Peyer's patch (tissue), 4 donors: ENCODE measurements around the gene PYGM.

Experiments used
- POLR2A ChIP-seq, 2 donors: fragments of 450-650 bp; IDR thresholded peaks; one replicate each; pipeline ENCODE4 v1.5.1; 2017; ENCODE audit warnings: antibody characterized with exemption in 2 of 2, mild to moderate bottlenecking in 2 of 2, moderate library complexity in 2 of 2
- TF ChIP-seq, protein P1 (sequence below), 6 experiments: fragments of 450-650 bp in 4 of 6; fragments of 200-600 bp in 2 of 6; sonication (generic) in 1 of 6; IDR thresholded peaks; one replicate each; pipeline ENCODE4 v1.5.1; 2017 to 2019; ENCODE audit warnings: antibody characterized with exemption in 6 of 6, mild to moderate bottlenecking in 3 of 6, moderate library complexity in 1 of 6

DNA sequence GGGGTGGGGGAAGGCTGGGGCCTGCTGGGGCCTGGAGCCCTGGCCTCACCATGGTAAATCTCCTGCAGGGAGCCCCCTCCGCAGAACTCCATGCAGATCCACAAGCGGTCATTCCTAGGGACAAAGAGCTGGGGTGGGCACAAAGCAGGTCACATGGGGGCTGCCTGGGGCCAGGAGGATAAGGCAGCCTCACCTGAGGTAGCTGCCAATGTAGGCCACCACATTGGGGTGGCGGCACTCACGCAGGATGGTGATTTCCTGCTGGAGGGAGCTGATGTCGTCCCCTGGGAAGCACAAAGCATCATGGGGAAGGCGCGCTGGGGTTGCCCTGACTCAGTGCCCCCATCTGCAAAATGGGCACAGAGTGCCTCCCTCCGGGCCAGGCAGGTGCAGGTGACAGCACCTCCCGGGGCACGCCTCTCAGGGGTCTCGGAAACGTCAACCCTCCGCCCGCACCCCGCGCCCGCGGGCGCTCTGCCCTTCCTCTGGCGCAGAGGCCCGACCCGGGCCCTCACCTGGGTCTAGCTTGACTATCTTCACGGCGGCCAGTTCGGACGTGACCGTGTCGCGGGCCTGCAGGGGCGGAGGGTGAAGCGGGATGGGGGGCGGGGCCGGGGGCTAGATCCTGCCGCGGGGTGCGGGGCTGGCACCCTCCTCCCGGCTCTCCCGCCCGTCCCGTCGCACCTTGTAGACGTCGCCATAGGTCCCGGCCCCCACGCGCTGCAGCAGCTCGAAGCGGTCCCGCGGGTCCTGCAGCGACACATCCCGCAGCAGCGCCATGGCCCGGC lies 42.8 kb upstream of the PYGM start:
- no peak for TF ChIP-seq POLR2A (IDR thresholded peaks at IDR 0.05)
- TF ChIP-seq, protein P1, sequence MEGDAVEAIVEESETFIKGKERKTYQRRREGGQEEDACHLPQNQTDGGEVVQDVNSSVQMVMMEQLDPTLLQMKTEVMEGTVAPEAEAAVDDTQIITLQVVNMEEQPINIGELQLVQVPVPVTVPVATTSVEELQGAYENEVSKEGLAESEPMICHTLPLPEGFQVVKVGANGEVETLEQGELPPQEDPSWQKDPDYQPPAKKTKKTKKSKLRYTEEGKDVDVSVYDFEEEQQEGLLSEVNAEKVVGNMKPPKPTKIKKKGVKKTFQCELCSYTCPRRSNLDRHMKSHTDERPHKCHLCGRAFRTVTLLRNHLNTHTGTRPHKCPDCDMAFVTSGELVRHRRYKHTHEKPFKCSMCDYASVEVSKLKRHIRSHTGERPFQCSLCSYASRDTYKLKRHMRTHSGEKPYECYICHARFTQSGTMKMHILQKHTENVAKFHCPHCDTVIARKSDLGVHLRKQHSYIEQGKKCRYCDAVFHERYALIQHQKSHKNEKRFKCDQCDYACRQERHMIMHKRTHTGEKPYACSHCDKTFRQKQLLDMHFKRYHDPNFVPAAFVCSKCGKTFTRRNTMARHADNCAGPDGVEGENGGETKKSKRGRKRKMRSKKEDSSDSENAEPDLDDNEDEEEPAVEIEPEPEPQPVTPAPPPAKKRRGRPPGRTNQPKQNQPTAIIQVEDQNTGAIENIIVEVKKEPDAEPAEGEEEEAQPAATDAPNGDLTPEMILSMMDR (IDR thresholded peaks at IDR 0.05), result no peak
